ENCODE measurements around the gene MRPS9. TPM values are rescaled to one million over a fixed set of nuclear protein-coding genes. Genes with fewer than 3 reads are reported as not detected.
A peak's percentile ranks its signal among the peaks of the same experiment; 100 is the strongest.

Gene MRPS9
- total RNA-seq, 2 experiments from 2014 or later = 41.0 to 46.0 TPM

- Mint-ChIP-seq H3K27ac (no peak overlapping the region), H3K27me3 (no peaks in the 10 kb centered on the region), H3K9me3 (ENCODE audit: low read depth) (no peaks in the 10 kb centered on the region), H3K4me3 (no peak overlapping the region), H3K4me1 (peaks cover 6% of the 10 kb centered on the region), H3K36me3 (ENCODE audit: low read depth) (peaks cover 8% of the 10 kb centered on the region)
- DNase-seq (no peak), ATAC-seq (no peak)
- intact Hi-C loops (cut with DNase I, micrococcal nuclease) = no loop called here
- ChIA-PET POLR2A (no interaction called here), CTCF (no interaction called here)
Measured at GRCh38 chr2:105081006-105081601, 43.2 kb downstream of the MRPS9 start.

GRCh38 chr2:105082107-105082506 lies 44.2 kb downstream of the MRPS9 start:
- ChIA-PET POLR2A (no interaction called here), CTCF (interaction anchor here (0.7 kb wide), 1 partner anchor 236 kb away, joined by 3 read pairs; no protein-coding TSS in a partner anchor)
- no peak overlapping the region for H3K27ac Mint-ChIP-seq
- no peak for DNase-seq
- no peak for ATAC-seq
- no peaks in the 10 kb centered on the region for H3K27me3 Mint-ChIP-seq
- intact Hi-C loops (cut with DNase I, micrococcal nuclease) = no loop called here
- no peak overlapping the region for H3K4me3 Mint-ChIP-seq
- peaks cover 6% of the 10 kb centered on the region for H3K4me1 Mint-ChIP-seq
- H3K36me3 Mint-ChIP-seq (ENCODE audit: low read depth) = peaks cover 8% of the 10 kb centered on the region
- H3K9me3 Mint-ChIP-seq (ENCODE audit: low read depth) = no peaks in the 10 kb centered on the region

GRCh38 chr2:105085525-105085924 lies 47.7 kb downstream of the MRPS9 start:
- Mint-ChIP-seq H3K27ac (no peak overlapping the region), H3K36me3 (ENCODE audit: low read depth) (peaks cover 2% of the 10 kb centered on the region), H3K9me3 (ENCODE audit: low read depth) (no peaks in the 10 kb centered on the region), H3K4me3 (no peak overlapping the region), H3K27me3 (no peaks in the 10 kb centered on the region), H3K4me1 (peaks cover 10% of the 10 kb centered on the region)
- intact Hi-C loops (cut with DNase I, micrococcal nuclease) = no loop called here
- ChIA-PET CTCF (interaction anchor here (0.6 kb wide), 1 partner anchor 14 kb away, joined by 3 read pairs; no protein-coding TSS in a partner anchor), POLR2A (no interaction called here)
- ATAC-seq = peak; percentile 19
- DNase-seq = no peak

- POLR2A ChIA-PET = no interaction called here
- intact Hi-C loops (cut with DNase I, micrococcal nuclease) = no loop called here
- H3K4me3 Mint-ChIP-seq = no peak overlapping the region
- no peak for DNase-seq
- H3K27me3 Mint-ChIP-seq = no peaks in the 10 kb centered on the region
- no peaks in the 10 kb centered on the region for H3K9me3 Mint-ChIP-seq (ENCODE audit: low read depth)
- peak; percentile 49 for ATAC-seq
- CTCF ChIA-PET = no interaction called here
- H3K4me1 Mint-ChIP-seq = peaks cover 10% of the 10 kb centered on the region
- H3K36me3 Mint-ChIP-seq (ENCODE audit: low read depth) = peaks cover 2% of the 10 kb centered on the region
- H3K27ac Mint-ChIP-seq = no peak overlapping the region
Measured at GRCh38 chr2:105087273-105087672, 49.4 kb downstream of the MRPS9 start.

- no peak for DNase-seq
- intact Hi-C loops (cut with DNase I, micrococcal nuclease) = no loop called here
- CTCF ChIA-PET = interaction anchor here (0.7 kb wide), 1 partner anchor 25 kb away, joined by 3 read pairs; no protein-coding TSS in a partner anchor
- H3K9me3 Mint-ChIP-seq (ENCODE audit: low read depth) = no peaks in the 10 kb centered on the region
- ATAC-seq = no peak
- no peaks in the 10 kb centered on the region for H3K27me3 Mint-ChIP-seq
- H3K27ac Mint-ChIP-seq = no peak overlapping the region
- H3K4me3 Mint-ChIP-seq = no peak overlapping the region
- POLR2A ChIA-PET = no interaction called here
- H3K36me3 Mint-ChIP-seq (ENCODE audit: low read depth) = peaks cover 6% of the 10 kb centered on the region
- H3K4me1 Mint-ChIP-seq = peaks cover 10% of the 10 kb centered on the region
Measured at GRCh38 chr2:105090091-105090490, 52.2 kb downstream of the MRPS9 start.

GRCh38 chr2:105092797-105093196 lies 54.9 kb downstream of the MRPS9 start:
- H3K4me1 Mint-ChIP-seq = no peaks in the 10 kb centered on the region
- DNase-seq (no peak), ATAC-seq (no peak)
- no peaks in the 10 kb centered on the region for H3K9me3 Mint-ChIP-seq (ENCODE audit: low read depth)
- intact Hi-C loops (cut with DNase I, micrococcal nuclease) = no loop called here
- H3K36me3 Mint-ChIP-seq (ENCODE audit: low read depth) = peaks cover 6% of the 10 kb centered on the region
- POLR2A ChIA-PET = no interaction called here
- no peak overlapping the region for H3K4me3 Mint-ChIP-seq
- H3K27me3 Mint-ChIP-seq = no peaks in the 10 kb centered on the region
- H3K27ac Mint-ChIP-seq = no peak overlapping the region
- CTCF ChIA-PET = interaction anchor here (0.8 kb wide), 1 partner anchor 22 kb away, joined by 3 read pairs; no protein-coding TSS in a partner anchor

GRCh38 chr2:105099153-105099552 lies 61.3 kb downstream of the MRPS9 start:
- no peak overlapping the region for H3K27ac Mint-ChIP-seq
- intact Hi-C loops (cut with DNase I, micrococcal nuclease) = no loop called here
- DNase-seq (no peak), ATAC-seq (no peak)
- H3K4me3 Mint-ChIP-seq = no peak overlapping the region
- H3K27me3 Mint-ChIP-seq = no peaks in the 10 kb centered on the region
- peaks cover 23% of the 10 kb centered on the region for H3K36me3 Mint-ChIP-seq (ENCODE audit: low read depth)
- CTCF ChIA-PET = interaction anchor here (0.8 kb wide), 1 partner anchor 13 kb away, joined by 3 read pairs; no protein-coding TSS in a partner anchor
- POLR2A ChIA-PET = no interaction called here
- H3K9me3 Mint-ChIP-seq (ENCODE audit: low read depth) = no peaks in the 10 kb centered on the region
- H3K4me1 Mint-ChIP-seq = no peaks in the 10 kb centered on the region

GRCh38 chr2:105100046-105100840 lies 62.4 kb downstream of the MRPS9 start:
- ATAC-seq = peak; percentile 66
- no peak overlapping the region for H3K4me3 Mint-ChIP-seq
- no peaks in the 10 kb centered on the region for H3K27me3 Mint-ChIP-seq
- ChIA-PET CTCF (interaction anchor here (0.6 to 0.8 kb wide), 2 partner anchors 14 to 139 kb away, joined by 3 read pairs; no protein-coding TSS in a partner anchor), POLR2A (interaction anchor here (0.6 kb wide), 1 partner anchor 1188 kb away, joined by 8 read pairs; no protein-coding TSS in a partner anchor)
- no peaks in the 10 kb centered on the region for H3K9me3 Mint-ChIP-seq (ENCODE audit: low read depth)
- DNase-seq = peak; percentile 18
- H3K27ac Mint-ChIP-seq = no peak overlapping the region
- intact Hi-C loops (cut with DNase I, micrococcal nuclease) = loop anchor here in 1 of 2 experiments (10.0 kb wide), 1 partner anchor 545 kb away; no protein-coding TSS in a partner anchor
- no peaks in the 10 kb centered on the region for H3K4me1 Mint-ChIP-seq
- H3K36me3 Mint-ChIP-seq (ENCODE audit: low read depth) = peaks cover 20% of the 10 kb centered on the region

- H3K36me3 Mint-ChIP-seq (ENCODE audit: low read depth) = peaks cover 20% of the 10 kb centered on the region
- CTCF ChIA-PET = no interaction called here
- no peak for DNase-seq
- intact Hi-C loops (cut with DNase I, micrococcal nuclease) = loop anchor here in 1 of 2 experiments (10.0 kb wide), 1 partner anchor 547 kb away; no protein-coding TSS in a partner anchor
- ATAC-seq = no peak
- no peaks in the 10 kb centered on the region for H3K4me1 Mint-ChIP-seq
- no peaks in the 10 kb centered on the region for H3K27me3 Mint-ChIP-seq
- POLR2A ChIA-PET = no interaction called here
- H3K9me3 Mint-ChIP-seq (ENCODE audit: low read depth) = no peaks in the 10 kb centered on the region
- H3K4me3 Mint-ChIP-seq = no peak overlapping the region
- H3K27ac Mint-ChIP-seq = no peak overlapping the region
Measured at GRCh38 chr2:105102001-105102400, 64.1 kb downstream of the MRPS9 start.

GRCh38 chr2:105102963-105103421 lies 65.1 kb downstream of the MRPS9 start:
- ATAC-seq = no peak
- ChIA-PET POLR2A (no interaction called here), CTCF (interaction anchor here (0.7 to 1.2 kb wide), 3 partner anchors 12 to 183 kb away, joined by 3 to 6 read pairs (median 4); no protein-coding TSS in a partner anchor)
- no peaks in the 10 kb centered on the region for H3K27me3 Mint-ChIP-seq
- no peak for DNase-seq
- H3K9me3 Mint-ChIP-seq (ENCODE audit: low read depth) = no peaks in the 10 kb centered on the region
- H3K36me3 Mint-ChIP-seq (ENCODE audit: low read depth) = peaks cover 18% of the 10 kb centered on the region
- H3K4me3 Mint-ChIP-seq = no peak overlapping the region
- no peaks in the 10 kb centered on the region for H3K4me1 Mint-ChIP-seq
- intact Hi-C loops (cut with DNase I, micrococcal nuclease) = loop anchor here in 1 of 2 experiments (10.0 kb wide), 1 partner anchor 548 kb away; no protein-coding TSS in a partner anchor
- H3K27ac Mint-ChIP-seq = no peak overlapping the region

GRCh38 chr2:105103481-105103880 lies 65.6 kb downstream of the MRPS9 start:
- ChIA-PET CTCF (interaction anchor here (1.1 to 1.2 kb wide), 2 partner anchors 11 to 12 kb away, joined by 3 to 6 read pairs; no protein-coding TSS in a partner anchor), POLR2A (no interaction called here)
- no peak for DNase-seq
- Mint-ChIP-seq H3K36me3 (ENCODE audit: low read depth) (peaks cover 15% of the 10 kb centered on the region), H3K4me3 (no peak overlapping the region), H3K9me3 (ENCODE audit: low read depth) (no peaks in the 10 kb centered on the region), H3K4me1 (no peaks in the 10 kb centered on the region), H3K27me3 (no peaks in the 10 kb centered on the region), H3K27ac (no peak overlapping the region)
- intact Hi-C loops (cut with DNase I, micrococcal nuclease) = loop anchor here in 1 of 2 experiments (10.0 kb wide), 1 partner anchor 549 kb away; no protein-coding TSS in a partner anchor
- ATAC-seq = no peak
